Right cardiac atrium (tissue), 5 donors: ENCODE results near the gene CSNK1E. TPM values are rescaled to one million over a fixed set of nuclear protein-coding genes. Genes with fewer than 3 reads are reported as not detected.

Experiments
- ATAC-seq, 2 donors: fragments of 200-7000 bp; cut with Tn5 transposase; one replicate each; pipeline versions ENCODE4 v1.8.0 to v1.9.1; 2020; ENCODE audit warnings: moderate library complexity in 2 of 2, mild to moderate bottlenecking in 1 of 2
- DNase-seq, 3 donors: peaks; one replicate each; pipeline ENCODE4 v3.0.0-alpha.2; 2020
- H3K27ac ChIP-seq: one replicate; pipeline ENCODE4 v1.5.1; 2013; ENCODE audit warnings: mild to moderate bottlenecking, low read length, control low read depth, moderate library complexity
- H3K27me3 ChIP-seq: one replicate; pipeline ENCODE4 v1.6.1; 2013; ENCODE audit not compliant: control insufficient read depth, insufficient read depth
- H3K4me1 ChIP-seq: one replicate; pipeline ENCODE4 v1.6.1; 2013; ENCODE audit warnings: low read length; ENCODE audit not compliant: control insufficient read depth, insufficient read depth
- H3K4me3 ChIP-seq: one replicate; pipeline ENCODE4 v1.5.1; 2013; ENCODE audit warnings: low read length, control low read depth
- H3K9me3 ChIP-seq: one replicate; pipeline ENCODE4 v1.6.1; 2013; ENCODE audit warnings: low read length; ENCODE audit not compliant: control insufficient read depth
- WGBS: extraction: QIAGEN DNeasy Blood & Tissue Kit; methylation state at CpG from one replicate; pipeline ENCODE4 v1.1.7; 2013; 5-methylcytosine and 5-hydroxymethylcytosine counted together
- intact Hi-C, 4 donors: fragments of 100-400 bp; cut with DNase I; formaldehyde crosslinking; loops; one replicate each; pipeline versions ENCODE4 v1.11.0 to v1.14.0; 2022 to 2023
- polyA plus RNA-seq: library from polyadenylated mRNA; stranded (reverse); fragments of 200-250 nt; gene quantifications from one replicate; pipeline ENCODE4 v1.2.3, GENCODE V29; 2013
- total RNA-seq, 4 donors: library from RNA; stranded (reverse); fragmentation: NEBNext Ultra II Directional; extraction: Animal tissue kit (Norgen Biotek cat#: 25700); gene quantifications; one replicate each; pipeline ENCODE4 v1.2.1, GENCODE V29; 2021
- donor health status: healthy with polysubstance abuse.
- donor health status: DM: no; HTN: yes; CAD: no.
- donor health status: DM: no; HTN: no; CAD: no.
- donor health status: DM: no; HTN: yes; CAD: no; lungs with severe emphysema.
- donor health status: DM: yes; HTN: yes; CAD: no.

CSNK1E gene
- total and polyA plus RNA-seq, 5 donors, result 69.7 to 88.6 (median 76.3) TPM

DNA sequence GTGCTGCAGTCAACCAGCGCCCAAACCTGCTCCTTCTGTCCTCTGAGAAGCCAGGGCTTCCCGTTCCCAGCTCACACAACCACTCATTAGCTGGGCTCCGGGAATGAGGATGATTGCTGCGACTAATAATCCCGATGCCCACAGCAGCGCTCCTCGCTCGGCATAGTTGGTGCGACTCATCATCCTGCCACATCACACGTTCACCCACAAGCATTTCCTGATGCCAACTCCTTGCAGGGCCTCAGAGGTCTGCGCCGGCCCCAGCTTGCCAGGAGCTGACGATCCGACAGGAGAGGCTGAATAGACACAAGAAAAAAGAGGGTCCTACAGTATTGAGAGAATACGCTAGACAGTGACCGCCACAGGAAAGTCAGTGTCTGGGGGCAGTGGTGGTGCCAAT, 10.6 kb upstream of the CSNK1E start:
- WGBS, result 90% methylated on average over 16 of the region's 16 CpGs
- intact Hi-C loops, result no loop called here
- no peak for ATAC-seq

GRCh38 chr22:38327396-38327795, 10.2 kb upstream of the CSNK1E start:
- H3K4me3 ChIP-seq, result no peak overlapping the region
- WGBS, result 90% methylated on average over 7 of the region's 7 CpGs
- H3K27me3 ChIP-seq, result no peaks in the 10 kb centered on the region
- H3K27ac ChIP-seq, result no peak overlapping the region
- intact Hi-C loops, result no loop called here
- H3K4me1 ChIP-seq, result no peaks in the 10 kb centered on the region
- no peaks in the 10 kb centered on the region for H3K9me3 ChIP-seq
- no peak for DNase-seq
- ATAC-seq, result no peak

More for the DNA sequence above, 10.6 kb upstream of the CSNK1E start:
- Histone ChIP-seq H3K27me3 (no peaks in the 10 kb centered on the region), H3K27ac (no peak overlapping the region), H3K4me1 (no peaks in the 10 kb centered on the region), H3K4me3 (no peak overlapping the region), H3K9me3 (no peaks in the 10 kb centered on the region)
- DNase-seq, result no peak

GRCh38 chr22:38325587-38325986, 8.4 kb upstream of the CSNK1E start:
- ATAC-seq, result no peak
- DNase-seq, result no peak
- Histone ChIP-seq H3K9me3 (no peaks in the 10 kb centered on the region), H3K4me1 (no peaks in the 10 kb centered on the region), H3K27me3 (no peaks in the 10 kb centered on the region), H3K4me3 (no peak overlapping the region), H3K27ac (no peak overlapping the region)
- 86% methylated on average over 6 of the region's 6 CpGs for WGBS
- intact Hi-C loops, result no loop called here

DNA sequence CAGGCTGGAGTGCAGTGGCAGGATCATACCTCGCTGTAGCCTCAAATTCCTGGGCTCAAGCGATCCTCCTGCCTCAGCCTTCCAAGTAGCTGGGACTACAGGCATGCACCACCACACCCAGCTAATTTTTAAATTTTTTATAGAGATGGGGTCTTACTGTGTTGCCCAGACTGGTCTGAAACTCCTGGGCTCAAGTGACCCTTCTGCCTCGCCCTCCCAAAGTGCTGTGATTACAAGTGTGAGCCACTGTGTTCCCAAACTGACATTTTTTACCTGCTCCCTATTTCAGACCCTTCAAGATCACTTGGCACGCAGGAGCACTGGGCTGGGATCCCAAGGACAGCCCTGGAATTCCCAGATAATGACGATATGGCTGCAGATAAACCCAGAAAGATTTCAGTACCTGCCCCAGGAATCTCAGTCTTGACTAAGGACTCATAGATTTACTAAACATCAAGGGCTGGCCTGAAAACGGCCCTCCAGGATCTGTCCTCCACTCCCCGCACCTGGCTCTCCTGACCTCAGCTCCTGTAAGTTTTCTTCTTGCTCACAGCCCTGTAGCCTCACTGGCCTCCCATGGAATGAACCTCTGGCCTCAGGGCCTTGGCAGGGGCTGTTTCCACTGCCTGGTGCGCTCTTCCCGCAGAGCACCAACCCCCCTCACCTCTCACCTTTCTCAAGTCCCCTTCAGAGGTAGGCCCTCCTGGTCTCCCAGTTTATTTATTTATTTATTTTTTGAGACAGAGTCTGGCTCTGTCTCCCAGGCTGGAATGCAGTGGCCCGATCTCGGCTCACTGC, 3.6 kb upstream of the CSNK1E start:
- no peaks in the 10 kb centered on the region for H3K9me3 ChIP-seq
- WGBS, result 91% methylated on average over 11 of the region's 11 CpGs
- no peaks in the 10 kb centered on the region for H3K27me3 ChIP-seq
- intact Hi-C loops, result no loop called here
- H3K27ac ChIP-seq, result no peak overlapping the region
- ATAC-seq, result no peak
- no peaks in the 10 kb centered on the region for H3K4me1 ChIP-seq
- H3K4me3 ChIP-seq, result no peak overlapping the region
- DNase-seq, result peak in 1 of 3 donors; percentile 38

DNA sequence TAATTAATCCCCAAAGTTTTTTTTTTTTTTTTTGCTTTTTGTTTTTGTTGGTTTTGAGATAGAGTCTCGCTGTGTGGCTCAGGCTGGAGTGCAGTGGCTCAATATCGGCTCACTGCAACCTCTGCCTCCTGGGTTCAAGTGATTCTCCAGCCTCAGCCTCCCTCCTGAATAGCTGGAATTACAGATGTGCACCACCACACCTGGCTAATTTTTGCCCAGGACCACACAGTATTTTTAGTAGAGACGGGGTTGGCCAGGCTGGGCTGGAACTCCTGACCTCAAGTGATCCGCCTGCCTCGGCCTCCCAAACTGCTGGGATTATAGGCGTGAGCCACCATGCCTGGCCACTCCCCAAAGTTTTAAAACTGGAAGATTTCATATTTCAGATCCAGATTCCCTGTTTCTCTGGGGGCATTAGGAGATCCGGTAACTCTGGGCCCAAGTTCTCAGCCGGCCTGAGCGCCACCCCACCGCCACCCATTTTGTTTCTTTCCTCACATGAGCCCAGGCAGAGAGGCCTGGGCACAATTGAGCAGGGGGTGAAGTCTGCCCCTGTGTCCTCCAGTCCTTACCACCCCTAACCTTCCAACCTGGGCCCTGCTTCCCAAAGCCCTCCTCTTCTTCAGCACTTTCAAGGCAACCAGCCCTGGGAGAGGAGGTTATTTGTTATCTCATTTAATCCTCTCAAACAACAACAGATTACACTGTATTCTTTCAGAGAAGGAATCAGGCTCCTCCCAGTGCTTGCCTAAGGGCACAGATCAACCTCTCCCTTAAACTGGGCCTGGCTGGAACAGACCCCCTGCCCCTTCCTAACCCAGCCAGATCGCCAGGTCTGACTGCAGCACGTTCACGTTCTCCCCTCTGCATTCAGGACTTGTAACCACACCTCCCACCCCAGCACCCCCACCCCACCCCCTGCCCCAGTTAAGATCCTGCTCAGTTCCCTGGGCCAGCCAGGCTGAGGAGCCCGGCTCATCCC, 1.9 kb upstream of the CSNK1E start:
- peaks cover 14% of the 10 kb centered on the region for H3K4me1 ChIP-seq
- H3K4me3 ChIP-seq, result no peak overlapping the region
- peak in 1 of 3 donors; percentile 50 for DNase-seq
- intact Hi-C loops, result no loop called here
- H3K27me3 ChIP-seq, result no peaks in the 10 kb centered on the region
- 88% methylated on average over 14 of the region's 14 CpGs for WGBS
- H3K27ac ChIP-seq, result peak overlapping the region; percentile 96
- no peak for ATAC-seq
- H3K9me3 ChIP-seq, result no peaks in the 10 kb centered on the region

GRCh38 chr22:38317995-38318715, 922 bp upstream of the CSNK1E start:
- peak overlapping the region; percentile 98 for H3K4me3 ChIP-seq
- DNase-seq (peak; percentile 84 to 89 (median 86)), ATAC-seq (peak; percentile 75 to 83)
- peak overlapping the region; percentile 96 for H3K27ac ChIP-seq
- no peaks in the 10 kb centered on the region for H3K9me3 ChIP-seq
- peaks cover 21% of the 10 kb centered on the region for H3K4me1 ChIP-seq
- WGBS, result 7% methylated on average over 18 of the region's 18 CpGs
- intact Hi-C loops, result no loop called here
- H3K27me3 ChIP-seq, result no peaks in the 10 kb centered on the region

GRCh38 chr22:38316364-38317121, 690 bp downstream of the CSNK1E start:
- Histone ChIP-seq H3K27me3 (no peaks in the 10 kb centered on the region), H3K4me3 (peak overlapping the region; percentile 98), H3K27ac (peak overlapping the region; percentile 100), H3K4me1 (peaks cover 27% of the 10 kb centered on the region), H3K9me3 (no peaks in the 10 kb centered on the region)
- DNase-seq (peak; percentile 70 to 91 (median 90)), ATAC-seq (peak; percentile 48 to 65)
- intact Hi-C loops, result no loop called here
- under 1% methylated on average over 52 of the region's 52 CpGs for WGBS

GRCh38 chr22:38315823-38316363, 1.3 kb downstream of the CSNK1E start:
- Histone ChIP-seq H3K27me3 (no peaks in the 10 kb centered on the region), H3K4me1 (peaks cover 32% of the 10 kb centered on the region), H3K4me3 (peak overlapping the region; percentile 98), H3K9me3 (no peaks in the 10 kb centered on the region), H3K27ac (peak overlapping the region; percentile 100)
- intact Hi-C loops, result no loop called here
- DNase-seq (peak in 1 of 3 donors; percentile 59), ATAC-seq (no peak)
- 3% methylated on average over 12 of the region's 12 CpGs for WGBS

- peaks cover 39% of the 10 kb centered on the region for H3K4me1 ChIP-seq
- WGBS, result 6% methylated on average over 21 of the region's 21 CpGs
- peak overlapping the region; percentile 98 for H3K4me3 ChIP-seq
- H3K9me3 ChIP-seq, result no peaks in the 10 kb centered on the region
- peak overlapping the region; percentile 100 for H3K27ac ChIP-seq
- H3K27me3 ChIP-seq, result no peaks in the 10 kb centered on the region
- DNase-seq, result peak in 2 of 3 donors; percentile 67 to 70
- ATAC-seq, result peak in 1 of 2 donors; percentile 2
- intact Hi-C loops, result no loop called here
Measured at GRCh38 chr22:38314933-38315822, 2.1 kb downstream of the CSNK1E start.
